Measurements from ENCODE around the gene FAM53A. TPM values are rescaled to one million over a fixed set of nuclear protein-coding genes. Genes with fewer than 3 reads are reported as not detected.

Gene FAM53A
- total and polyA plus RNA-seq, 2 of the 13 experiments (the other 11 are each of a cell fraction or from before 2014, with no cell fraction given), result 0.48 to 1.1 TPM

DNA sequence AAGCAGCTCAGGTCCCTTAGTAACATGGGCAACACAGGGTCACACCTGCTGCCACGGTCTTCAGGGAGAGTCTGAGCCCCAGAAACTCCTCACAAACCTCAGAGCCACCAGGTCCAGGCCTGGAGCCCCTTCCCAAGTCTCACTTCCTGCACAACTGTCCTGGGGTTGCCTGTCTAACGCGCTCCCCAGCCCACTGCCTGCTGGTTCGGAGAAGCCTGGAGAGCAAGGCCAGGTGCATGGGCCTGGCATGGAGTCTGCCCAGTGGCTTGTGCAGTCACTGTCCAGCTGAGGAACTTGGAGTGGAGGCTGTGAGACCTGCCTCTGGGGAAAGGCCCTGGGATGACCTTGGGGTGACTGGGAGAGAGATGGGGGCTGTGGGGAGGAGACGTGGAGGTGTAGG is 28.0 kb downstream of the FAM53A start:
- Histone ChIP-seq H2AFZ (ENCODE audit: low read length) (no peak overlapping the region), H3K4me3 (replicated peaks in 1 of 3; ENCODE audit: insufficient read depth in 1 of 3, low read depth in 2 of 3, low read length in 3 of 3) (no peak overlapping the region), H3K9ac (ENCODE audit: insufficient read depth, low read depth, low read length) (no peak overlapping the region), H3K27ac (ENCODE audit: extremely low read length, insufficient read depth, low read length) (no peak overlapping the region), H3K79me2 (ENCODE audit: insufficient read depth, low read length) (no peaks in the 10 kb centered on the region), H4K20me1 (ENCODE audit: insufficient read depth, low read length) (no peaks in the 10 kb centered on the region), H3K4me2 (ENCODE audit: low read depth, low read length) (no peak overlapping the region), H3K9me3 (ENCODE audit: low read length) (no peaks in the 10 kb centered on the region), H3K36me3 (replicated peaks in 1 of 2; ENCODE audit: control insufficient read depth in 1 of 2, insufficient read depth in 2 of 2, low read length in 2 of 2) (no peaks in the 10 kb centered on the region), H3K27me3 (ENCODE audit: control insufficient read depth in 1 of 2, insufficient read depth in 2 of 2, low read length in 2 of 2) (no peaks in the 10 kb centered on the region), H3K4me1 (ENCODE audit: insufficient read depth, low read length) (peaks cover 5% of the 10 kb centered on the region)
- ATAC-seq (no peak), FAIRE-seq (no peak), DNase-seq (ENCODE audit: low spot score) (no peak)
- 44% methylated on average over 3 of the region's 5 CpGs for WGBS (ENCODE audit: low lambda C conversion rate)
- TF ChIP-seq, protein P1, sequence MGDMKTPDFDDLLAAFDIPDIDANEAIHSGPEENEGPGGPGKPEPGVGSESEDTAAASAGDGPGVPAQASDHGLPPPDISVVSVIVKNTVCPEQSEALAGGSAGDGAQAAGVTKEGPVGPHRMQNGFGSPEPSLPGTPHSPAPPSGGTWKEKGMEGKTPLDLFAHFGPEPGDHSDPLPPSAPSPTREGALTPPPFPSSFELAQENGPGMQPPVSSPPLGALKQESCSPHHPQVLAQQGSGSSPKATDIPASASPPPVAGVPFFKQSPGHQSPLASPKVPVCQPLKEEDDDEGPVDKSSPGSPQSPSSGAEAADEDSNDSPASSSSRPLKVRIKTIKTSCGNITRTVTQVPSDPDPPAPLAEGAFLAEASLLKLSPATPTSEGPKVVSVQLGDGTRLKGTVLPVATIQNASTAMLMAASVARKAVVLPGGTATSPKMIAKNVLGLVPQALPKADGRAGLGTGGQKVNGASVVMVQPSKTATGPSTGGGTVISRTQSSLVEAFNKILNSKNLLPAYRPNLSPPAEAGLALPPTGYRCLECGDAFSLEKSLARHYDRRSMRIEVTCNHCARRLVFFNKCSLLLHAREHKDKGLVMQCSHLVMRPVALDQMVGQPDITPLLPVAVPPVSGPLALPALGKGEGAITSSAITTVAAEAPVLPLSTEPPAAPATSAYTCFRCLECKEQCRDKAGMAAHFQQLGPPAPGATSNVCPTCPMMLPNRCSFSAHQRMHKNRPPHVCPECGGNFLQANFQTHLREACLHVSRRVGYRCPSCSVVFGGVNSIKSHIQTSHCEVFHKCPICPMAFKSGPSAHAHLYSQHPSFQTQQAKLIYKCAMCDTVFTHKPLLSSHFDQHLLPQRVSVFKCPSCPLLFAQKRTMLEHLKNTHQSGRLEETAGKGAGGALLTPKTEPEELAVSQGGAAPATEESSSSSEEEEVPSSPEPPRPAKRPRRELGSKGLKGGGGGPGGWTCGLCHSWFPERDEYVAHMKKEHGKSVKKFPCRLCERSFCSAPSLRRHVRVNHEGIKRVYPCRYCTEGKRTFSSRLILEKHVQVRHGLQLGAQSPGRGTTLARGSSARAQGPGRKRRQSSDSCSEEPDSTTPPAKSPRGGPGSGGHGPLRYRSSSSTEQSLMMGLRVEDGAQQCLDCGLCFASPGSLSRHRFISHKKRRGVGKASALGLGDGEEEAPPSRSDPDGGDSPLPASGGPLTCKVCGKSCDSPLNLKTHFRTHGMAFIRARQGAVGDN (CRISPR knock-in tag; IDR thresholded peaks at IDR 0.05), result no peak
- no peak for TF ChIP-seq ZNF850 (CRISPR knock-in tag; conservative IDR thresholded peaks at IDR 0.05)
- TF ChIP-seq, protein P2, sequence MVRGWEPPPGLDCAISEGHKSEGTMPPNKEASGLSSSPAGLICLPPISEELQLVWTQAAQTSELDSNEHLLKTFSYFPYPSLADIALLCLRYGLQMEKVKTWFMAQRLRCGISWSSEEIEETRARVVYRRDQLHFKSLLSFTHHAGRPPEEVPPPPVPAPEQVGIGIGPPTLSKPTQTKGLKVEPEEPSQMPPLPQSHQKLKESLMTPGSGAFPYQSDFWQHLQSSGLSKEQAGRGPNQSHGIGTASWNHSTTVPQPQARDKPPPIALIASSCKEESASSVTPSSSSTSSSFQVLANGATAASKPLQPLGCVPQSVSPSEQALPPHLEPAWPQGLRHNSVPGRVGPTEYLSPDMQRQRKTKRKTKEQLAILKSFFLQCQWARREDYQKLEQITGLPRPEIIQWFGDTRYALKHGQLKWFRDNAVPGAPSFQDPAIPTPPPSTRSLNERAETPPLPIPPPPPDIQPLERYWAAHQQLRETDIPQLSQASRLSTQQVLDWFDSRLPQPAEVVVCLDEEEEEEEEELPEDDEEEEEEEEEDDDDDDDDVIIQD (CRISPR knock-in tag; IDR thresholded peaks at IDR 0.05; ENCODE audit: low read depth), result no peak
- POLR2A ChIA-PET, result no interaction called here
- CTCF ChIA-PET (ENCODE audit: low intra/inter-chr PET ratio, low total read pairs), result no interaction called here
- intact Hi-C loops (cut with micrococcal nuclease; ENCODE audit: unreplicated experiment) (no loop called here), in situ Hi-C loops (cut with HindIII; ENCODE audit: extremely low pct_ligation_motif_present, low pct_unique_long_range_greater_than_20kb) (no loop called here)
- no TSS peak for BruUV-seq (replicated peaks)

Measured in HepG2 (cell line).